Spleen (tissue), 7 donors: ENCODE measurements around the gene TMEM164.

ENCODE experiments used
- POLR2A ChIP-seq, 3 donors: fragments of 450-650 bp; IDR thresholded peaks; one replicate each; pipeline ENCODE4 v1.5.1; 2017; ENCODE audit warnings: antibody characterized with exemption in 3 of 3, mild to moderate bottlenecking in 1 of 3
- TF ChIP-seq, protein P1 (sequence below), 11 experiments: fragments of 200-600 bp in 7 of 11; fragments of 450-650 bp in 4 of 11; sonication (generic) in 4 of 11; IDR thresholded peaks in 8 of 11; conservative IDR thresholded peaks in 3 of 11; 1 replicate in 7 of 11; 2 replicates in 4 of 11; pipeline versions ENCODE4 v1.4.0 to v1.8.0; 2016 to 2021; ENCODE audit warnings: antibody characterized with exemption in 11 of 11, inconsistent platforms in 4 of 11, mild to moderate bottlenecking in 1 of 11
- donor health status: DM: no; HTN: no; CAD: no; lungs with moderate emphysema.
- donor health status: DM: no; HTN: no; CAD: no.
- donor health status: DM: no; HTN: no; CAD: no.

DNA sequence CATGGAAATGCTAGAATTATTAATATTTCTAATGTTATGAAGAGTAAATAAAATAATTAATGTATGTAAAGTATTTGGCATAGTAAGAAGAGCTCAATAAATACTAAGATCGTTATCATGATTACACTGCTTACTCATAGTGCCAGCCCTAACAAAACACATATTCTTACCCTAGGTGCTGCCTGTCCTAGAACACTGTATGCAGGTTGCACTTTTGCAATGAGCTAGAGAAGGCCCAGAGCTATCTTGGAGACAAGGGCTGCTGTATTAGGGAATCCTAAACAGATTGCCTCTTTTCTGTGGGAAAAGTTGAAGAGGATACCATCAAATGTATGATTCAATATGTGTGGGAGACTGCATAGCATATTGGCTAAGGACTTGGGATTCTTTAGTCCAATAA lies 48.0 kb upstream of the TMEM164 start:
- TF ChIP-seq, protein P1, sequence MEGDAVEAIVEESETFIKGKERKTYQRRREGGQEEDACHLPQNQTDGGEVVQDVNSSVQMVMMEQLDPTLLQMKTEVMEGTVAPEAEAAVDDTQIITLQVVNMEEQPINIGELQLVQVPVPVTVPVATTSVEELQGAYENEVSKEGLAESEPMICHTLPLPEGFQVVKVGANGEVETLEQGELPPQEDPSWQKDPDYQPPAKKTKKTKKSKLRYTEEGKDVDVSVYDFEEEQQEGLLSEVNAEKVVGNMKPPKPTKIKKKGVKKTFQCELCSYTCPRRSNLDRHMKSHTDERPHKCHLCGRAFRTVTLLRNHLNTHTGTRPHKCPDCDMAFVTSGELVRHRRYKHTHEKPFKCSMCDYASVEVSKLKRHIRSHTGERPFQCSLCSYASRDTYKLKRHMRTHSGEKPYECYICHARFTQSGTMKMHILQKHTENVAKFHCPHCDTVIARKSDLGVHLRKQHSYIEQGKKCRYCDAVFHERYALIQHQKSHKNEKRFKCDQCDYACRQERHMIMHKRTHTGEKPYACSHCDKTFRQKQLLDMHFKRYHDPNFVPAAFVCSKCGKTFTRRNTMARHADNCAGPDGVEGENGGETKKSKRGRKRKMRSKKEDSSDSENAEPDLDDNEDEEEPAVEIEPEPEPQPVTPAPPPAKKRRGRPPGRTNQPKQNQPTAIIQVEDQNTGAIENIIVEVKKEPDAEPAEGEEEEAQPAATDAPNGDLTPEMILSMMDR (IDR thresholded peaks at IDR 0.05 in 8 of 11, conservative IDR thresholded peaks at IDR 0.05 in 3 of 11) = no peak
- no peak for TF ChIP-seq POLR2A (IDR thresholded peaks at IDR 0.05)
